Activated naive CD8-positive, alpha-beta T cell (primary cell): ENCODE results near the gene SLC38A10.

Experiments used
- H3K27ac Mint-ChIP-seq: one replicate; pipeline ENCODE4 v1.8.0; 2021; ENCODE audit warnings: mixed read lengths
- H3K27me3 Mint-ChIP-seq: one replicate; pipeline ENCODE4 v1.8.0; 2021; ENCODE audit warnings: mixed read lengths
- H3K36me3 Mint-ChIP-seq: one replicate; pipeline ENCODE4 v1.8.0; 2021; ENCODE audit warnings: mixed read lengths
- H3K4me1 Mint-ChIP-seq: one replicate; pipeline ENCODE4 v1.8.0; 2021; ENCODE audit warnings: low read depth, mixed read lengths
- H3K4me3 Mint-ChIP-seq: one replicate; pipeline ENCODE4 v1.8.0; 2021; ENCODE audit warnings: mild to moderate bottlenecking, mixed read lengths
- H3K9me3 Mint-ChIP-seq: one replicate; pipeline ENCODE4 v1.8.0; 2021; ENCODE audit warnings: low read depth, mixed read lengths

Gene SLC38A10

GRCh38 chr17:81242421-81243332, 52.4 kb downstream of the SLC38A10 start:
- H3K4me3 Mint-ChIP-seq = peak overlapping the region; percentile 47

GRCh38 chr17:81241648-81242420, 53.3 kb downstream of the SLC38A10 start:
- peak overlapping the region; percentile 79 for H3K27ac Mint-ChIP-seq
- H3K4me1 Mint-ChIP-seq = peaks cover 25% of the 10 kb centered on the region
- H3K9me3 Mint-ChIP-seq = no peaks in the 10 kb centered on the region
- peaks cover 4% of the 10 kb centered on the region for H3K36me3 Mint-ChIP-seq
- no peaks in the 10 kb centered on the region for H3K27me3 Mint-ChIP-seq
- peak overlapping the region; percentile 94 for H3K4me3 Mint-ChIP-seq

More at GRCh38 chr17:81242421-81243332, 52.4 kb downstream of the SLC38A10 start:
- peaks cover 4% of the 10 kb centered on the region for H3K36me3 Mint-ChIP-seq
- peaks cover 20% of the 10 kb centered on the region for H3K4me1 Mint-ChIP-seq
- no peaks in the 10 kb centered on the region for H3K27me3 Mint-ChIP-seq
- peak overlapping the region; percentile 79 for H3K27ac Mint-ChIP-seq
- H3K9me3 Mint-ChIP-seq = no peaks in the 10 kb centered on the region

DNA sequence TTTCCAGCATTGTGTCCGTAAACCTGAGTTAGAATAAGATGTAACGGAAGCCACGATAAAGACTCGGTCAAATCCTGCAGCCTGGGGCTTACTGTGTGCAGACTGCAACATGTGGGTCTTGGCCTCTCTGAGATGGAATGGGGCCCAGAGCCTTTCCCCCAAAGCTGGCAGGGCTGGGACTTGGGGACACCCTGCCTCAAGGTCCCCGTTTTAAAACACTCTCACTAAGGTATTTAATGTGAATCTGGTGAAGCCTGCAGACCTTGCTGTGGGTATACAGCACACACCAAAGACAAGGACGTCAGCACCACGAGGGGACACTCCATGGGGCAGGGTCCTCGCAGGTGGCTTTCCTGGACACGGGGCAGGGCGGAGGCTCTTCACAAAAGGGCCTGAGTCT, 53.9 kb downstream of the SLC38A10 start:
- Mint-ChIP-seq H3K4me3 (peak overlapping the region; percentile 94), H3K4me1 (peaks cover 26% of the 10 kb centered on the region), H3K27ac (no peak overlapping the region), H3K27me3 (no peaks in the 10 kb centered on the region), H3K36me3 (peaks cover 4% of the 10 kb centered on the region), H3K9me3 (no peaks in the 10 kb centered on the region)

- Mint-ChIP-seq H3K4me3 (peak overlapping the region; percentile 94), H3K27ac (peak overlapping the region; percentile 50), H3K36me3 (peaks cover 4% of the 10 kb centered on the region), H3K27me3 (no peaks in the 10 kb centered on the region), H3K4me1 (peaks cover 28% of the 10 kb centered on the region), H3K9me3 (no peaks in the 10 kb centered on the region)
Measured at GRCh38 chr17:81240761-81241160, 54.3 kb downstream of the SLC38A10 start.

- Mint-ChIP-seq H3K27ac (peak overlapping the region; percentile 95), H3K4me1 (peaks cover 29% of the 10 kb centered on the region), H3K36me3 (peaks cover 4% of the 10 kb centered on the region), H3K9me3 (no peaks in the 10 kb centered on the region), H3K4me3 (peak overlapping the region; percentile 94), H3K27me3 (no peaks in the 10 kb centered on the region)
Measured at GRCh38 chr17:81239714-81240555, 55.2 kb downstream of the SLC38A10 start.

DNA sequence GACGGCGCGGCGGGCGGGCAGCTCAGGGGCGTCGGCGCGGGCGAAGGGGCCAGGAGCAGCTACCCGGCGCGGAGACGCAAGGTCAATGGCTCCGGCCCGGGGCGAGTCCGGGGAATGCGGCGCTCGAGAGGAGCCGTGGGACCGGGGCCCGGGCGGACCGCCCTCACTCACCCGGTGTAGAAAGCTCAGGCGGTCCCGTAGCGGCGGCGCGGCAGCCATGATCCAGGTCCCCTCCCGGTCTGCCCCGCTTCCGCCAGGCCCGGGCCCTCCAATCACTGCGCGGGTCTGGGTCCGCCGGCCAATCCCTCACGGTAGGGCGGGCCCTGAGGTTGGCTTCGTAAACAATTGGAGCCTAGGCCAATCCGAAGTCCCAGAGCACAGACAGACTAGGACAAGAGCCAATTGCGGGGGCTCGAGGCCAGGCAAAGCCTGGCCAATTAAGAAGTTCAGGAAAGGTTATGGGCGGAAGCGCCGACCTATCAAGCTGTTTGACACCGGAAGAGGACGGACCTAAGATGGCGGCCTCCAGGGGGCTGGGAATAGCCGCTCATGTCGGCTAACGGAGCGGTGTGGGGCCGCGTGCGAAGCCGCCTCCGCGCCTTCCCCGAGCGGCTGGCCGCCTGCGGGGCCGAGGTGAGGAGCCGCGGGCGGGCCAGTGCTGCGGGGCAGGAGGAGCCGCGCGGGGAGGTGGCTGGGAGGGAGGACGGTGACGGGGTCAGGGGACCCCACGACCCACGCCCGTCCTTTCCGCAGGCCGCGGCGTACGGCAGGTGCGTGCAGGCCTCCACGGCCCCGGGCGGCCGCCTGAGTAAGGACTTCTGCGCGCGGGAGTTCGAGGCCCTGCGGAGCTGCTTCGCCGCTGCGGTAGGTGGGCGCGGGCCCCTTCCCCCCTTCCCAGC, 56.0 kb downstream of the SLC38A10 start, which contains the start of the genes NDUFAF8 and TEPSIN:
Gene NDUFAF8, plus strand, starts transcription at position 504 of the 899 bp plus-strand sequence. Its CDS starts 46 bp downstream, at position 550.
Gene TEPSIN, minus strand, starts transcription at position 241 of the 899 bp plus-strand sequence. Its CDS starts 22 bp downstream, at position 219.
- H3K4me3 Mint-ChIP-seq = peak within 1 kb of the TSS; percentile 94
- peaks cover 4% of the 10 kb centered on the region for H3K36me3 Mint-ChIP-seq
- H3K4me1 Mint-ChIP-seq = peaks cover 33% of the 10 kb centered on the region
- no peaks in the 10 kb centered on the region for H3K27me3 Mint-ChIP-seq
- H3K27ac Mint-ChIP-seq = peak within 1 kb of the TSS; percentile 95
- H3K9me3 Mint-ChIP-seq = no peaks in the 10 kb centered on the region

GRCh38 chr17:81238490-81238814, 56.7 kb downstream of the SLC38A10 start:
- Mint-ChIP-seq H3K4me1 (peaks cover 33% of the 10 kb centered on the region), H3K27ac (no peak overlapping the region), H3K4me3 (peak overlapping the region; percentile 85), H3K27me3 (no peaks in the 10 kb centered on the region), H3K36me3 (peaks cover 4% of the 10 kb centered on the region), H3K9me3 (no peaks in the 10 kb centered on the region)

DNA sequence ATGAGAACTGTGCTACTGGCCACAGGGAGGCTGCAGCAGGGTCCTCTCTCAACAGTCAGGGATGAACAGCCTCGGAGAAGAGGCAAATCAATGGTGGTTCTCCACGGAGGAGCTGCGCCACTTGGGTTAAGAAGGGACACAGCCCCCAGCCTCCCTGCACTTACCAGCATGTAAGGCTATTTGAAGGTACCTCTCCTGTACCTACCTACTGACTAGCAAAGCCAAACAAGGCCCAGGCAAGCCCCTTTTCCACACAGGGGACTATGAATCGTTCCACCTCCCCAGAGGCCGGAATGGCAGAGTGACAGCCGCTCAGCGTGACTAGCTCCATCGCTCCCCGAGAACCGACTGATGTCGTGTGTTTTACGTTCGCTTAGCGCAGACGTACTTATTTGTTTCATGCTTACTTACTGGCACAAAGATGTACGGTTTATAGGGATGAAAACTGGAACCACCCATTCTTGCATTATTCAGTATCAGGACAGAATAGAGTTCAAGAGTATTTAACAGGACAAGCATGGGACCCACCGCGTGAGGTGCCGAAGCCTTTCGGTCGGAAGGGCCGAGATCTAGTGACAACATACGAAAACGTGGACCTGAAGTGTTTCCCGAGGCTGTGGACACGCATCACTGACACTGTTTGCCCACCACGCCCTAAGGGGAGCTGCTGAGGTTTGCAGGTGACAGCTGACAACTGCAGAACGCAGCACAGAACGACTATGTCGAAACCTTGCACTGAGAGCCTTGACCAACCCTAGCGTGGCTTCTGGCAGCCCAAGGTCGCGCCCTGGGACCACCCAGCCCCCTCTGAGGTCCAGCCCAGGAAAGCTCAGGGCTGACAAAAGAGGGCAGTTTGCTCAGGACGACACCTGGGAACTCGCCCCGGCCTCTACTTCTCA, 57.3 kb downstream of the SLC38A10 start:
- H3K4me3 Mint-ChIP-seq = peak overlapping the region; percentile 85
- peak overlapping the region; percentile 34 for H3K27ac Mint-ChIP-seq
- H3K9me3 Mint-ChIP-seq = no peaks in the 10 kb centered on the region
- no peaks in the 10 kb centered on the region for H3K27me3 Mint-ChIP-seq
- peaks cover 4% of the 10 kb centered on the region for H3K36me3 Mint-ChIP-seq
- peaks cover 33% of the 10 kb centered on the region for H3K4me1 Mint-ChIP-seq

GRCh38 chr17:81236784-81237183, 58.3 kb downstream of the SLC38A10 start:
- no peak overlapping the region for H3K27ac Mint-ChIP-seq
- H3K4me3 Mint-ChIP-seq = no peak overlapping the region
- no peaks in the 10 kb centered on the region for H3K9me3 Mint-ChIP-seq
- no peaks in the 10 kb centered on the region for H3K27me3 Mint-ChIP-seq
- H3K36me3 Mint-ChIP-seq = peaks cover 4% of the 10 kb centered on the region
- peaks cover 30% of the 10 kb centered on the region for H3K4me1 Mint-ChIP-seq

GRCh38 chr17:81235822-81236740, 59.0 kb downstream of the SLC38A10 start:
- peaks cover 27% of the 10 kb centered on the region for H3K4me1 Mint-ChIP-seq
- no peak overlapping the region for H3K27ac Mint-ChIP-seq
- H3K4me3 Mint-ChIP-seq = no peak overlapping the region
- H3K36me3 Mint-ChIP-seq = peaks cover 4% of the 10 kb centered on the region
- no peaks in the 10 kb centered on the region for H3K27me3 Mint-ChIP-seq
- H3K9me3 Mint-ChIP-seq = no peaks in the 10 kb centered on the region

GRCh38 chr17:81234940-81235821, 59.9 kb downstream of the SLC38A10 start:
- H3K27ac Mint-ChIP-seq = no peak overlapping the region
- H3K4me1 Mint-ChIP-seq = peaks cover 24% of the 10 kb centered on the region
- H3K4me3 Mint-ChIP-seq = peak overlapping the region; percentile 38
- no peaks in the 10 kb centered on the region for H3K27me3 Mint-ChIP-seq
- no peaks in the 10 kb centered on the region for H3K9me3 Mint-ChIP-seq
- peaks cover 4% of the 10 kb centered on the region for H3K36me3 Mint-ChIP-seq
